Measurements from ENCODE around the gene POTEF.
"Not testable (repeated sequence)": the region's sequence is repeated elsewhere in the genome, so short reads cannot be mapped to it uniquely, and the experiment has no call there.

Gene POTEF

GRCh38 chr2:130160131-130160530, 31.1 kb upstream of the POTEF start:
- Histone ChIP-seq H3K27ac (ENCODE audit: low read length) (no peak overlapping the region), H3K4me2 (ENCODE audit: insufficient read depth, low read length) (no peak overlapping the region), H3K36me3 (ENCODE audit: insufficient read depth, low read length) (peaks cover 73% of the 10 kb centered on the region), H3K4me1 (ENCODE audit: insufficient read depth, low read length) (no peaks in the 10 kb centered on the region), H4K20me1 (ENCODE audit: insufficient read depth, low read length) (peaks cover 23% of the 10 kb centered on the region; the same call in 1 of the 2 replicates), H3K9me3 (ENCODE audit: insufficient read depth, low read length, severe bottlenecking) (no peaks in the 10 kb centered on the region), H3K9ac (ENCODE audit: low read depth, low read length) (no peak overlapping the region), H3K27me3 (ENCODE audit: insufficient read depth, low read length, poor library complexity) (no peaks in the 10 kb centered on the region), H3K79me2 (ENCODE audit: insufficient read depth, low read length) (no peaks in the 10 kb centered on the region), H2AFZ (ENCODE audit: low read depth, low read length) (no peak overlapping the region), H3K4me3 (ENCODE audit: low read depth in 1 of 2, low read length in 2 of 2) (no peak overlapping the region)
- no peak for ATAC-seq (ENCODE audit: insufficient read depth, low read depth)
- DNase-seq = no peak
- TF ChIP-seq CTCF (IDR thresholded peaks at IDR 0.05; ENCODE audit: borderline replicate concordance, extremely low read depth, low read length, poor library complexity, severe bottlenecking) = no peak
- no peak for TF ChIP-seq EZH2 (IDR thresholded peaks at IDR 0.05; ENCODE audit: borderline replicate concordance, low read depth, low read length, severe bottlenecking)

GRCh38 chr2:130159376-130159775, 30.4 kb upstream of the POTEF start:
- Histone ChIP-seq H4K20me1 (ENCODE audit: insufficient read depth, low read length) (peaks cover 23% of the 10 kb centered on the region; the same call in 1 of the 2 replicates), H3K36me3 (ENCODE audit: insufficient read depth, low read length) (peaks cover 74% of the 10 kb centered on the region)
- ATAC-seq (ENCODE audit: insufficient read depth, low read depth); H3K27me3 ChIP-seq (ENCODE audit: insufficient read depth, low read length, poor library complexity); H3K4me2 ChIP-seq (ENCODE audit: insufficient read depth, low read length); H3K79me2 ChIP-seq (ENCODE audit: insufficient read depth, low read length); H3K27ac ChIP-seq (ENCODE audit: low read length); H3K4me3 ChIP-seq (ENCODE audit: low read depth in 1 of 2, low read length in 2 of 2); H2AFZ ChIP-seq (ENCODE audit: low read depth, low read length); H3K9me3 ChIP-seq (ENCODE audit: insufficient read depth, low read length, severe bottlenecking); H3K4me1 ChIP-seq (ENCODE audit: insufficient read depth, low read length); DNase-seq; H3K9ac ChIP-seq (ENCODE audit: low read depth, low read length): not testable (repeated sequence)

GRCh38 chr2:130158631-130159030, 29.6 kb upstream of the POTEF start:
- no peak overlapping the region for H3K4me2 ChIP-seq (ENCODE audit: insufficient read depth, low read length)
- no peak overlapping the region for H2AFZ ChIP-seq (ENCODE audit: low read depth, low read length)
- H3K27me3 ChIP-seq (ENCODE audit: insufficient read depth, low read length, poor library complexity) = no peaks in the 10 kb centered on the region
- H3K4me1 ChIP-seq (ENCODE audit: insufficient read depth, low read length) = no peaks in the 10 kb centered on the region
- H4K20me1 ChIP-seq (ENCODE audit: insufficient read depth, low read length) = peaks cover 17% of the 10 kb centered on the region; the same call in 1 of the 2 replicates
- H3K4me3 ChIP-seq (ENCODE audit: low read depth in 1 of 2, low read length in 2 of 2) = no peak overlapping the region
- no peaks in the 10 kb centered on the region for H3K9me3 ChIP-seq (ENCODE audit: insufficient read depth, low read length, severe bottlenecking)
- ATAC-seq (ENCODE audit: insufficient read depth, low read depth) = no peak
- H3K27ac ChIP-seq (ENCODE audit: low read length) = no peak overlapping the region
- TF ChIP-seq CTCF (IDR thresholded peaks at IDR 0.05; ENCODE audit: borderline replicate concordance, extremely low read depth, low read length, poor library complexity, severe bottlenecking) (no peak), EZH2 (IDR thresholded peaks at IDR 0.05; ENCODE audit: borderline replicate concordance, low read depth, low read length, severe bottlenecking) (no peak)
- H3K36me3 ChIP-seq (ENCODE audit: insufficient read depth, low read length) = peaks cover 74% of the 10 kb centered on the region
- no peaks in the 10 kb centered on the region for H3K79me2 ChIP-seq (ENCODE audit: insufficient read depth, low read length)
- no peak for DNase-seq
- no peak overlapping the region for H3K9ac ChIP-seq (ENCODE audit: low read depth, low read length)

GRCh38 chr2:130157825-130158514, 28.9 kb upstream of the POTEF start:
- not testable (repeated sequence) for H3K9ac ChIP-seq (ENCODE audit: low read depth, low read length); H3K27me3 ChIP-seq (ENCODE audit: insufficient read depth, low read length, poor library complexity); H3K4me3 ChIP-seq (ENCODE audit: low read depth in 1 of 2, low read length in 2 of 2); H3K27ac ChIP-seq (ENCODE audit: low read length); H2AFZ ChIP-seq (ENCODE audit: low read depth, low read length); ATAC-seq (ENCODE audit: insufficient read depth, low read depth); H3K79me2 ChIP-seq (ENCODE audit: insufficient read depth, low read length); H3K9me3 ChIP-seq (ENCODE audit: insufficient read depth, low read length, severe bottlenecking); H3K4me2 ChIP-seq (ENCODE audit: insufficient read depth, low read length); H3K4me1 ChIP-seq (ENCODE audit: insufficient read depth, low read length); DNase-seq
- Histone ChIP-seq H4K20me1 (ENCODE audit: insufficient read depth, low read length) (peaks cover 15% of the 10 kb centered on the region; the same call in 1 of the 2 replicates), H3K36me3 (ENCODE audit: insufficient read depth, low read length) (peaks cover 75% of the 10 kb centered on the region)

GRCh38 chr2:130157354-130157753, 28.3 kb upstream of the POTEF start:
- H3K4me2 ChIP-seq (ENCODE audit: insufficient read depth, low read length); H3K9ac ChIP-seq (ENCODE audit: low read depth, low read length); H3K79me2 ChIP-seq (ENCODE audit: insufficient read depth, low read length); H3K4me1 ChIP-seq (ENCODE audit: insufficient read depth, low read length); H2AFZ ChIP-seq (ENCODE audit: low read depth, low read length); H3K27ac ChIP-seq (ENCODE audit: low read length); H3K4me3 ChIP-seq (ENCODE audit: low read depth in 1 of 2, low read length in 2 of 2); DNase-seq; H3K9me3 ChIP-seq (ENCODE audit: insufficient read depth, low read length, severe bottlenecking); H3K27me3 ChIP-seq (ENCODE audit: insufficient read depth, low read length, poor library complexity): not testable (repeated sequence)
- H3K36me3 ChIP-seq (ENCODE audit: insufficient read depth, low read length) = peaks cover 75% of the 10 kb centered on the region
- peak; percentile 29 for ATAC-seq (ENCODE audit: insufficient read depth, low read depth)
- H4K20me1 ChIP-seq (ENCODE audit: insufficient read depth, low read length) = 0 out of 2 replicates have a peak, but pooled peaks cover 12% of the 10 kb centered on the region

All from DND-41 (cell line).